Astrocyte (in vitro differentiated cells and primary cell): ENCODE measurements around the gene SMOC2. TPM values are rescaled to one million over a fixed set of nuclear protein-coding genes. Genes with fewer than 3 reads are reported as not detected.

ENCODE experiments used
- DNase-seq: peaks from one replicate; pipeline ENCODE4 v3.0.0-alpha.2; 2010; ENCODE audit warnings: low read depth
- FAIRE-seq: peaks from 2 replicates; lab custom pipeline; 2011; peaks lifted over from hg19 to GRCh38; lab: Jason Lieb, UNC
- H2AFZ ChIP-seq: 2 replicates; pipeline ENCODE4 v1.6.0; 2012; ENCODE audit warnings: low read depth, low read length, inconsistent platforms
- H3K27ac ChIP-seq: 2 replicates; pipeline ENCODE4 v1.5.1; 2011; ENCODE audit warnings: low read depth, low read length, inconsistent platforms
- H3K27me3 ChIP-seq: 2 replicates; pipeline ENCODE4 v1.6.0; 2011; ENCODE audit warnings: low read length, inconsistent platforms; ENCODE audit not compliant: insufficient read depth
- H3K36me3 ChIP-seq: 2 replicates; pipeline ENCODE4 v1.5.1; 2011; ENCODE audit warnings: low read length, inconsistent platforms; ENCODE audit not compliant: insufficient read depth
- H3K4me1 ChIP-seq: 2 replicates; pipeline ENCODE4 v1.5.1; 2011; ENCODE audit warnings: low read length, inconsistent platforms; ENCODE audit not compliant: insufficient read depth
- H3K4me2 ChIP-seq: 2 replicates; pipeline ENCODE4 v1.6.0; 2012; ENCODE audit warnings: low read length, inconsistent platforms
- H3K4me3 ChIP-seq: 2 replicates; pipeline ENCODE4 v1.5.1; 2011; ENCODE audit warnings: low read depth, mild to moderate bottlenecking, low read length, inconsistent platforms; ENCODE audit not compliant: insufficient read depth
- H3K79me2 ChIP-seq: 2 replicates; pipeline ENCODE4 v1.6.0; 2012; ENCODE audit warnings: mild to moderate bottlenecking, low read length, inconsistent platforms; ENCODE audit not compliant: insufficient read depth
- H3K9ac ChIP-seq: 2 replicates; pipeline ENCODE4 v1.6.0; 2012; ENCODE audit warnings: mild to moderate bottlenecking, low read length, inconsistent platforms
- H3K9me3 ChIP-seq: 2 replicates; pipeline ENCODE4 v1.5.1; 2012; ENCODE audit warnings: low read depth, mild to moderate bottlenecking, low read length, inconsistent platforms; ENCODE audit not compliant: insufficient read depth
- H4K20me1 ChIP-seq: 2 replicates; pipeline ENCODE4 v1.6.0; 2012; ENCODE audit warnings: low read length, inconsistent platforms; ENCODE audit not compliant: insufficient read depth
- H3K27ac Mint-ChIP-seq: one replicate; pipeline ENCODE4 v1.8.0; 2021; ENCODE audit warnings: mild to moderate bottlenecking, mixed read lengths; ENCODE audit not compliant: unreplicated experiment
- H3K27me3 Mint-ChIP-seq: one replicate; pipeline ENCODE4 v1.8.0; 2021; ENCODE audit warnings: low read depth, mixed read lengths; ENCODE audit not compliant: unreplicated experiment
- H3K36me3 Mint-ChIP-seq: one replicate; pipeline ENCODE4 v1.8.0; 2021; ENCODE audit warnings: low read depth, mixed read lengths; ENCODE audit not compliant: unreplicated experiment
- H3K4me1 Mint-ChIP-seq: one replicate; pipeline ENCODE4 v1.8.0; 2021; ENCODE audit warnings: low read depth, mixed read lengths; ENCODE audit not compliant: unreplicated experiment
- H3K4me3 Mint-ChIP-seq: one replicate; pipeline ENCODE4 v1.8.0; 2021; ENCODE audit warnings: mild to moderate bottlenecking, moderate library complexity, mixed read lengths; ENCODE audit not compliant: unreplicated experiment
- H3K9me3 Mint-ChIP-seq: one replicate; pipeline ENCODE4 v1.8.0; 2021; ENCODE audit warnings: mild to moderate bottlenecking, mixed read lengths; ENCODE audit not compliant: unreplicated experiment
- EZH2 ChIP-seq: IDR thresholded peaks from 2 replicates; pipeline ENCODE4 v1.6.1; 2012; ENCODE audit warnings: mild to moderate bottlenecking, low read length, inconsistent platforms; ENCODE audit not compliant: insufficient read depth
- total RNA-seq: library from RNA; stranded (reverse); gene quantifications from 2 replicates; pipeline ENCODE4 v1.2.1, GENCODE V29; 2021
- TF ChIP-seq, protein P1 (sequence below): IDR thresholded peaks from 2 replicates; pipeline ENCODE4 v1.5.1; 2011; ENCODE audit warnings: low read depth, mild to moderate bottlenecking, inconsistent platforms, low read length, moderate library complexity; ENCODE audit not compliant: insufficient read depth

SMOC2 gene
- total RNA-seq, 1 donor from 2014 or later, result 0.93 TPM

DNA sequence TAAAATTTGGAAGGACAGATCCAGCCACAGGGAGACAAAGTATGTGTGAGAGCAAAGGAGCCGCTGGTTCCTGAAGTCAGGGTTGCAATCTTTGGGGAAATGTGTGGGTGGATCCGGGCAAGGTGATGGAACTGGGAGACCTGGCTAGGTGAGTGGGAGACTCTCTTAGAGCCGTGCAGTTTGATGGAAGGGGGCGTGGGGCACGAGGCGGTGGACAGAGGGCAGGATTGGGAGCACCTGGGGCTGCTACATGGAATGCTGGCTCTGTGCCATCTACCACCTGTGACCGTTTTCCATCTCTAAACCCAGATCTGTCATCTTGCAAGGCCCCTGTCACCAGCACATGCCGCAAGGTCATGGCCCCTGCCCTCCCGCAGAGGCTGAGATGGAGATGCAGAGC, 268.4 kb downstream of the SMOC2 start:
- H3K4me1 Mint-ChIP-seq, result no peaks in the 10 kb centered on the region
- H3K4me3 ChIP-seq, result no peak overlapping the region
- H3K27me3 ChIP-seq, result no peaks in the 10 kb centered on the region
- TF ChIP-seq, protein P1, sequence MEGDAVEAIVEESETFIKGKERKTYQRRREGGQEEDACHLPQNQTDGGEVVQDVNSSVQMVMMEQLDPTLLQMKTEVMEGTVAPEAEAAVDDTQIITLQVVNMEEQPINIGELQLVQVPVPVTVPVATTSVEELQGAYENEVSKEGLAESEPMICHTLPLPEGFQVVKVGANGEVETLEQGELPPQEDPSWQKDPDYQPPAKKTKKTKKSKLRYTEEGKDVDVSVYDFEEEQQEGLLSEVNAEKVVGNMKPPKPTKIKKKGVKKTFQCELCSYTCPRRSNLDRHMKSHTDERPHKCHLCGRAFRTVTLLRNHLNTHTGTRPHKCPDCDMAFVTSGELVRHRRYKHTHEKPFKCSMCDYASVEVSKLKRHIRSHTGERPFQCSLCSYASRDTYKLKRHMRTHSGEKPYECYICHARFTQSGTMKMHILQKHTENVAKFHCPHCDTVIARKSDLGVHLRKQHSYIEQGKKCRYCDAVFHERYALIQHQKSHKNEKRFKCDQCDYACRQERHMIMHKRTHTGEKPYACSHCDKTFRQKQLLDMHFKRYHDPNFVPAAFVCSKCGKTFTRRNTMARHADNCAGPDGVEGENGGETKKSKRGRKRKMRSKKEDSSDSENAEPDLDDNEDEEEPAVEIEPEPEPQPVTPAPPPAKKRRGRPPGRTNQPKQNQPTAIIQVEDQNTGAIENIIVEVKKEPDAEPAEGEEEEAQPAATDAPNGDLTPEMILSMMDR, result no peak
- TF ChIP-seq EZH2, result no peak
- H3K36me3 Mint-ChIP-seq, result peaks cover 2% of the 10 kb centered on the region
- H3K27ac Mint-ChIP-seq, result no peak overlapping the region
- no peak for FAIRE-seq
- H3K4me2 ChIP-seq, result no peak overlapping the region
- H3K4me3 Mint-ChIP-seq, result no peak overlapping the region
- no peaks in the 10 kb centered on the region for H3K9me3 Mint-ChIP-seq
- no peak overlapping the region for H2AFZ ChIP-seq
- peaks cover 29% of the 10 kb centered on the region for H3K27me3 Mint-ChIP-seq
- H3K36me3 ChIP-seq, result no peaks in the 10 kb centered on the region
- H3K4me1 ChIP-seq, result no peaks in the 10 kb centered on the region
- H4K20me1 ChIP-seq, result no peaks in the 10 kb centered on the region
- H3K9ac ChIP-seq, result no peak overlapping the region
- H3K79me2 ChIP-seq, result no peaks in the 10 kb centered on the region
- peaks cover 7% of the 10 kb centered on the region for H3K9me3 ChIP-seq
- no peak overlapping the region for H3K27ac ChIP-seq
- DNase-seq, result no peak

DNA sequence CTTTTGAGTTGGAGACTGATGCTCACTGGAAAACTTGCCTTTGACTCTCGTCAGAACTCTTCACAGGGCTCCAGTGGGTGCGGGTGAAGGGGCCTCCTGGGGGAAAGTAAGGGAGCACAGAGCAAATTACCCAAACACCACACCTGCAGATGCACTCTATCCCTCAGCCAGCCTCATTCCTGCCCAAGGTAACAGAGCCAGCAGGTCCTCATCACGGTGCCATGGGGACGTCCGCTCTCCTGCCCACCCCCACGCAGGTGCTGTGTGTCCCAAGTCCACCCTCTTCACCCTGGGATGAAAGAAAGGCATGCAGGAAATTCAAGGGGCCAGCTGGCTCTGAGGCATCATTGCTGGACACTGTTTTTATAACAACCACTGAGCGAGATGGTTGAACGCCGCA, 269.0 kb downstream of the SMOC2 start:
- H3K4me3 Mint-ChIP-seq, result no peak overlapping the region
- H2AFZ ChIP-seq, result no peak overlapping the region

DNA sequence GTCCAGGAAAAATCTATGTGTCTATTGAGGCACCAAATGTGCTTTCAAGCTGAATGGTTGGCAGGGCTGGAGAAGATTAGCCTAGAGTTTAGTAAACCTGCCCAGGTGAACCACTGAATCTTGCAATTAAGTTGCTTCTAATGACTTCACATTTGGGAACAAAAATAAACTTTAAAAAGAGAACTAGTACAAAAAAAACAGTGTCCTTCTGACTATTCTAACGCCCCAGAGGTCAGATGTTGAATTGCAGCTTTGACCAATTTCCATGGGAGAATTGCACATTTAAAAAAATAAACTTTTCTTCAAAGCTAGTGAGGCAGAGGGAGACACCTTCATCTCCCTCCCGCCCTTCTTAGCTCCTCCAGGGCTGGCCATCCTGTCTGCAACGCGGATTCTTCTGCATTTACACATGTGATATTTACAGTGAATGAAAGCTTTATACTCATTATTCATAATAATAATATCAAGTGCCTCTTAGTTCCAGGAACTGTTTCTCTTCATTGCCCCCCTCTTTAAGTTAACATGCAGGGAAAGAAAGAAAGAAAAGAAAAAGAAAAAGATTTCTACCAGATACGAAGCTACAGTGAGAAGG, 270.2 kb downstream of the SMOC2 start:
- H3K4me2 ChIP-seq, result no peak overlapping the region
- no peak overlapping the region for H3K9ac ChIP-seq
- no peak overlapping the region for H2AFZ ChIP-seq
- DNase-seq, result no peak
- no peak overlapping the region for H3K27ac ChIP-seq
- Mint-ChIP-seq H3K36me3 (peaks cover 2% of the 10 kb centered on the region), H3K27ac (no peak overlapping the region), H3K4me3 (no peak overlapping the region), H3K4me1 (no peaks in the 10 kb centered on the region), H3K9me3 (no peaks in the 10 kb centered on the region), H3K27me3 (peaks cover 21% of the 10 kb centered on the region)
- FAIRE-seq, result no peak
- H3K27me3 ChIP-seq, result no peaks in the 10 kb centered on the region
- TF ChIP-seq EZH2, result no peak
- TF ChIP-seq, protein P1, result peak; percentile 31
- H3K9me3 ChIP-seq, result peaks cover 22% of the 10 kb centered on the region
- H4K20me1 ChIP-seq, result no peaks in the 10 kb centered on the region
- no peak overlapping the region for H3K4me3 ChIP-seq
- no peaks in the 10 kb centered on the region for H3K79me2 ChIP-seq
- H3K36me3 ChIP-seq, result no peaks in the 10 kb centered on the region
- H3K4me1 ChIP-seq, result no peaks in the 10 kb centered on the region

More for the DNA sequence above, 269.0 kb downstream of the SMOC2 start:
- H3K4me3 ChIP-seq, result no peak overlapping the region
- no peaks in the 10 kb centered on the region for H3K4me1 Mint-ChIP-seq
- DNase-seq (no peak), FAIRE-seq (no peak)
- no peak overlapping the region for H3K27ac ChIP-seq
- no peaks in the 10 kb centered on the region for H3K36me3 ChIP-seq
- no peaks in the 10 kb centered on the region for H4K20me1 ChIP-seq
- peaks cover 28% of the 10 kb centered on the region for H3K27me3 Mint-ChIP-seq
- H3K4me1 ChIP-seq, result no peaks in the 10 kb centered on the region
- no peak overlapping the region for H3K27ac Mint-ChIP-seq
- H3K27me3 ChIP-seq, result no peaks in the 10 kb centered on the region
- no peak overlapping the region for H3K4me2 ChIP-seq
- H3K9me3 Mint-ChIP-seq, result no peaks in the 10 kb centered on the region
- H3K36me3 Mint-ChIP-seq, result peaks cover 2% of the 10 kb centered on the region
- peaks cover 11% of the 10 kb centered on the region for H3K9me3 ChIP-seq
- TF ChIP-seq, protein P1, result no peak
- H3K9ac ChIP-seq, result no peak overlapping the region
- no peaks in the 10 kb centered on the region for H3K79me2 ChIP-seq
